HG02885 (cell line): ENCODE results near the gene IFFO2.

Source experiments
- ATAC-seq: cut with Tn5 transposase; IDR thresholded peaks from one replicate; pipeline ENCODE4 v1.9.1; 2021; ENCODE audit warnings: mild to moderate bottlenecking; ENCODE audit not compliant: unreplicated experiment, poor library complexity

IFFO2 gene

GRCh38 chr1:18956193-18957135, at the start of gene IFFO2:
Gene IFFO2 (minus strand): TSS chr1:18956676. CDS start chr1:18956332, 344 bp downstream.
- ATAC-seq, result peak; percentile 79

- no peak for ATAC-seq
Observed at GRCh38 chr1:19006000-19006399, 49.5 kb upstream of the IFFO2 start.

GRCh38 chr1:19003371-19004290, 47.2 kb upstream of the IFFO2 start:
- no peak for ATAC-seq

- no peak for ATAC-seq
Observed at GRCh38 chr1:19000065-19000464, 43.6 kb upstream of the IFFO2 start.

- no peak for ATAC-seq
Observed at GRCh38 chr1:18999359-18999758, 42.9 kb upstream of the IFFO2 start.

GRCh38 chr1:18998016-18998724, 41.7 kb upstream of the IFFO2 start:
- ATAC-seq, result no peak

- ATAC-seq, result no peak
Observed at GRCh38 chr1:18997508-18997907, 41.0 kb upstream of the IFFO2 start.

GRCh38 chr1:18996548-18997177, 40.2 kb upstream of the IFFO2 start:
- ATAC-seq, result no peak

- no peak for ATAC-seq
Observed at GRCh38 chr1:18994381-18994780, 37.9 kb upstream of the IFFO2 start.

GRCh38 chr1:18992646-18993045, 36.2 kb upstream of the IFFO2 start:
- ATAC-seq, result no peak

GRCh38 chr1:18991585-18991984, 35.1 kb upstream of the IFFO2 start:
- ATAC-seq, result no peak

- no peak for ATAC-seq
Observed at GRCh38 chr1:18989896-18990295, 33.4 kb upstream of the IFFO2 start.

- no peak for ATAC-seq
Observed at GRCh38 chr1:18989176-18989799, 32.8 kb upstream of the IFFO2 start.

GRCh38 chr1:18981242-18981641, 24.8 kb upstream of the IFFO2 start:
- ATAC-seq, result no peak

- no peak for ATAC-seq
Observed at GRCh38 chr1:18978706-18979105, 22.2 kb upstream of the IFFO2 start.

GRCh38 chr1:18977428-18977827, 21.0 kb upstream of the IFFO2 start:
- ATAC-seq, result no peak

GRCh38 chr1:18976096-18976495, 19.6 kb upstream of the IFFO2 start:
- no peak for ATAC-seq

- no peak for ATAC-seq
Observed at GRCh38 chr1:18974606-18975005, 18.1 kb upstream of the IFFO2 start.

- ATAC-seq, result no peak
Observed at GRCh38 chr1:18974005-18974404, 17.5 kb upstream of the IFFO2 start.
